ENCODE data around the gene TPBG. TPM values are rescaled to one million over a fixed set of nuclear protein-coding genes. Genes with fewer than 3 reads are reported as not detected.

The TPBG gene, protein sequence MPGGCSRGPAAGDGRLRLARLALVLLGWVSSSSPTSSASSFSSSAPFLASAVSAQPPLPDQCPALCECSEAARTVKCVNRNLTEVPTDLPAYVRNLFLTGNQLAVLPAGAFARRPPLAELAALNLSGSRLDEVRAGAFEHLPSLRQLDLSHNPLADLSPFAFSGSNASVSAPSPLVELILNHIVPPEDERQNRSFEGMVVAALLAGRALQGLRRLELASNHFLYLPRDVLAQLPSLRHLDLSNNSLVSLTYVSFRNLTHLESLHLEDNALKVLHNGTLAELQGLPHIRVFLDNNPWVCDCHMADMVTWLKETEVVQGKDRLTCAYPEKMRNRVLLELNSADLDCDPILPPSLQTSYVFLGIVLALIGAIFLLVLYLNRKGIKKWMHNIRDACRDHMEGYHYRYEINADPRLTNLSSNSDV
- total RNA-seq: 10 to 100 TPM in 5 of 6 donors, 1 to 10 TPM in 1; 7.7 to 28.3 (median 13.5) TPM

DNA sequence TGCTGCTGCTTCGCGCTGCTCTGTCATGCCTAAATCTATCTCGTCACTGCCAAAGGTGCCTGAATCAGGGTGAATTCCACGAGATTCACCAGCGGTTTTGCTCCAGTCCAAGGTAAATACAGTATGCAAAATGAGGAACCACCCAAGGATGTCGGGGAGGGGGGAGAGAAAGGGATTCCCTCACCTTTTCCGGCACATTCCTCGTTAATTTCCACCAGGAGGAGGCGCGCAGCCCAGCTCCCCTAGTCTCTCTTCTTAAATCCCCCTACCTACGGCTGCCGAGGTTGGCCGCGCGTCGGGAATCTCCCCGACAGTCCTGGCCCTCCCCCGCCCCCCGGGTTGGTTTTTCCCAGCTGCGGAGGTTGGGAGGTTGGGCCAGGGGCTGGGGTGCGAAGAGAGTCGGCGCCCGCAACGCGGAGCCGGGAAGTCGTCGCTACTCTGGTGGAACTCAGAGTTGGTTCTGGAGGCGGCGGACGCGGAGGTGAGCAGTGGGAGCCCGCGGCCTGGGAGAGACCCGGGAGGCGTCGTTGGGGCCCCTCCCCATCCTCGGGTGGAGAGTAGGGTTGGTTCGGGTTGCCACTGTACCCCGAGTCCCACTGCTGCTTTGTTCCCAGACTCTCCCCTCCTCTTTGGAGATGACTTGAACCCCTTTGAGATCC is at the start of gene TPBG:
TPBG (plus strand) TSS at position 390 of the 659 bp plus-strand sequence. CDS start 1,145 bp downstream, outside the sequence.
- Histone ChIP-seq H3K27me3 (peaks cover 0 to 17% (median 5%) of the 10 kb centered on the region in 4 donors), H3K27ac (peak within 1 kb of the TSS; percentile 37 to 73 (median 72)), H3K36me3 (no peaks in the 10 kb centered on the region), H3K4me3 (peak within 1 kb of the TSS; percentile 52 to 71 (median 66)), H3K4me1 (peaks cover 11 to 28% (median 14%) of the 10 kb centered on the region in 4 donors), H3K9me3 (no peaks in the 10 kb centered on the region)
- ATAC-seq (ENCODE audit: low FRiP score in 2 of 2) (peak; percentile 84 to 87), DNase-seq (peak; percentile 45 to 88)
- WGBS, 2 donors: 0 to 2% methylated on average over 20 to 38 of the region's 41 CpGs
- TF ChIP-seq, protein P1, sequence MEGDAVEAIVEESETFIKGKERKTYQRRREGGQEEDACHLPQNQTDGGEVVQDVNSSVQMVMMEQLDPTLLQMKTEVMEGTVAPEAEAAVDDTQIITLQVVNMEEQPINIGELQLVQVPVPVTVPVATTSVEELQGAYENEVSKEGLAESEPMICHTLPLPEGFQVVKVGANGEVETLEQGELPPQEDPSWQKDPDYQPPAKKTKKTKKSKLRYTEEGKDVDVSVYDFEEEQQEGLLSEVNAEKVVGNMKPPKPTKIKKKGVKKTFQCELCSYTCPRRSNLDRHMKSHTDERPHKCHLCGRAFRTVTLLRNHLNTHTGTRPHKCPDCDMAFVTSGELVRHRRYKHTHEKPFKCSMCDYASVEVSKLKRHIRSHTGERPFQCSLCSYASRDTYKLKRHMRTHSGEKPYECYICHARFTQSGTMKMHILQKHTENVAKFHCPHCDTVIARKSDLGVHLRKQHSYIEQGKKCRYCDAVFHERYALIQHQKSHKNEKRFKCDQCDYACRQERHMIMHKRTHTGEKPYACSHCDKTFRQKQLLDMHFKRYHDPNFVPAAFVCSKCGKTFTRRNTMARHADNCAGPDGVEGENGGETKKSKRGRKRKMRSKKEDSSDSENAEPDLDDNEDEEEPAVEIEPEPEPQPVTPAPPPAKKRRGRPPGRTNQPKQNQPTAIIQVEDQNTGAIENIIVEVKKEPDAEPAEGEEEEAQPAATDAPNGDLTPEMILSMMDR (IDR thresholded peaks at IDR 0.05): peak in 2 of 6 experiments; percentile 4 to 8
- peak in 1 of 4 donors; percentile 62 for TF ChIP-seq POLR2A (IDR thresholded peaks at IDR 0.05)
- peak in 1 of 2 donors; percentile 45 for TF ChIP-seq POLR2AphosphoS5 (IDR thresholded peaks at IDR 0.05)
- no peak for TF ChIP-seq EP300 (IDR thresholded peaks at IDR 0.05)

DNA sequence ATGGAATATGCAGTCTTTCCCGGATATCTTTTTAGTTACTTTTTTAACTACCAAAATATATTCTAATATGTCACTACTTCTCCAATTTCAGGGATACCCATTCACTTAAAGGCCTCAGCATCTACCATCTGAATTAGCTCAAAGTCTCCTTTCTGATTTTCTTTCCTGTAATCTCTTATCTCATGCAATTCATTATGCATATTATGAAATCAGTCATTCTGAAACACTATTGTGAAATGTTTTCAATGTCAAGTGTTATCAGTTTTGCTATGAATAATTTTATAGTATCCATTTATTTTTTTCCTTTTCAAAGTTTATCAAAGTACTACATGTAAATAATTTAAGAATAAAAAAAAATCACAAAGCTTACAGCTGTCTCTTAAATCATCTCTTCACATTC is 41.2 kb upstream of the TPBG start:
- ATAC-seq (ENCODE audit: low FRiP score in 2 of 2): no peak
- no peak overlapping the region for H3K27ac ChIP-seq
- DNase-seq: no peak
- H3K9me3 ChIP-seq: no peaks in the 10 kb centered on the region
- WGBS, 2 donors: 94 to 96% methylated on average over 1 of the region's 1 CpG
- no peaks in the 10 kb centered on the region for H3K4me1 ChIP-seq
- TF ChIP-seq POLR2AphosphoS5 (IDR thresholded peaks at IDR 0.05): no peak
- TF ChIP-seq POLR2A (IDR thresholded peaks at IDR 0.05): no peak
- TF ChIP-seq, protein P1 (IDR thresholded peaks at IDR 0.05): no peak
- no peak for TF ChIP-seq EP300 (IDR thresholded peaks at IDR 0.05)
- no peak overlapping the region for H3K4me3 ChIP-seq
- no peaks in the 10 kb centered on the region for H3K36me3 ChIP-seq
- H3K27me3 ChIP-seq: no peaks in the 10 kb centered on the region

GRCh38 chr6:82329766-82330165 is 33.9 kb upstream of the TPBG start:
- DNase-seq (no peak), ATAC-seq (ENCODE audit: low FRiP score in 2 of 2) (no peak)
- Histone ChIP-seq H3K27me3 (no peaks in the 10 kb centered on the region), H3K9me3 (no peaks in the 10 kb centered on the region), H3K4me3 (no peak overlapping the region), H3K36me3 (no peaks in the 10 kb centered on the region), H3K4me1 (no peaks in the 10 kb centered on the region), H3K27ac (no peak overlapping the region)
- 59 to 70% methylated on average over 4 of the region's 4 CpGs for WGBS, 2 donors
- no peak for TF ChIP-seq POLR2AphosphoS5 (IDR thresholded peaks at IDR 0.05)
- no peak for TF ChIP-seq EP300 (IDR thresholded peaks at IDR 0.05)
- TF ChIP-seq, protein P1 (IDR thresholded peaks at IDR 0.05): no peak
- TF ChIP-seq POLR2A (IDR thresholded peaks at IDR 0.05): no peak

GRCh38 chr6:82330171-82330804 is 33.3 kb upstream of the TPBG start:
- 75 to 89% methylated on average over 2 of the region's 2 CpGs for WGBS, 2 donors

More at GRCh38 chr6:82330171-82330804, 33.3 kb upstream of the TPBG start:
- TF ChIP-seq, protein P1 (IDR thresholded peaks at IDR 0.05): no peak
- TF ChIP-seq POLR2AphosphoS5 (IDR thresholded peaks at IDR 0.05) (no peak), EP300 (IDR thresholded peaks at IDR 0.05) (no peak), POLR2A (IDR thresholded peaks at IDR 0.05) (no peak)
- Histone ChIP-seq H3K36me3 (no peaks in the 10 kb centered on the region), H3K27me3 (no peaks in the 10 kb centered on the region), H3K27ac (no peak overlapping the region), H3K4me3 (no peak overlapping the region), H3K4me1 (no peaks in the 10 kb centered on the region), H3K9me3 (no peaks in the 10 kb centered on the region)
- no peak for DNase-seq
- ATAC-seq (ENCODE audit: low FRiP score in 2 of 2): no peak

Measured in upper lobe of left lung (tissue), 6 donors.